OCI-LY3 (cell line): ENCODE measurements around the gene CFAP46.

ENCODE experiments used
- CTCF ChIP-seq: fragments of 200-600, 300-600 bp; sonication (generic); IDR thresholded peaks from 2 replicates; pipeline ENCODE4 v1.5.1; 2014; ENCODE audit warnings: antibody characterized with exemption, low read length, low read depth
- EZH2phosphoT487 ChIP-seq: fragments of 200-600 bp; shearing (Covaris generic); IDR thresholded peaks from 2 replicates; pipeline ENCODE4 v1.6.1; 2018; ENCODE audit warnings: antibody characterized with exemption, mixed run types, low read depth

GRCh38 chr10:132810807-132811700 is 131.3 kb downstream of the CFAP46 start:
- TF ChIP-seq CTCF (no peak), EZH2phosphoT487 (no peak)
